H1 (cell line): ENCODE measurements around the gene ATP7B. TPM values are rescaled to one million over a fixed set of nuclear protein-coding genes. Genes with fewer than 3 reads are reported as not detected.

Experiments used
- ASH2L ChIP-seq: fragments of 200-600, 300-600 bp; sonication (generic); IDR thresholded peaks from one replicate; pipeline ENCODE4 v1.7.1; 2017; ENCODE audit warnings: low read length
- CTBP2 ChIP-seq: IDR thresholded peaks from 2 replicates; pipeline ENCODE4 v1.7.0; 2011; ENCODE audit warnings: borderline replicate concordance, mild to moderate bottlenecking, moderate library complexity, mixed read lengths, low read length; ENCODE audit not compliant: insufficient read depth, insufficient read length
- EP300 ChIP-seq, 2 experiments: IDR thresholded peaks; 1 replicate in 1 of 2; 2 replicates in 1 of 2; pipeline ENCODE4 v1.6.1; 2011 to 2012; ENCODE audit warnings: low read depth in 2 of 2, low read length in 2 of 2, mild to moderate bottlenecking in 2 of 2, borderline replicate concordance in 1 of 2, inconsistent platforms in 1 of 2, moderate library complexity in 1 of 2
- JUND ChIP-seq: IDR thresholded peaks from 2 replicates; pipeline ENCODE4 v1.6.1; 2011; ENCODE audit warnings: mild to moderate bottlenecking, improper control_type of control experiment, low read length
- NRF1 ChIP-seq: IDR thresholded peaks from 2 replicates; pipeline ENCODE4 v1.6.1; 2011; ENCODE audit warnings: mild to moderate bottlenecking, low read depth, low read length, improper control_type of control experiment
- RFX5 ChIP-seq: IDR thresholded peaks from 2 replicates; pipeline ENCODE4 v1.6.1; 2011; ENCODE audit warnings: low read depth, low read length, improper control_type of control experiment, borderline replicate concordance
- SIN3A ChIP-seq, 2 experiments: IDR thresholded peaks in 1 of 2; conservative IDR thresholded peaks in 1 of 2; 2 replicates each; pipeline ENCODE4 v1.6.1; 2011 to 2012; ENCODE audit warnings: low read length in 2 of 2, improper control_type of control experiment in 1 of 2, low read depth in 1 of 2, mild to moderate bottlenecking in 1 of 2
- SIRT6 ChIP-seq: IDR thresholded peaks from one replicate; pipeline ENCODE4 v1.7.1; 2012; ENCODE audit warnings: low read length, inconsistent platforms
- TEAD4 ChIP-seq: IDR thresholded peaks from 2 replicates; pipeline ENCODE4 v1.6.1; 2012; ENCODE audit warnings: low read depth, low read length, inconsistent platforms, mixed read lengths
- polyA plus RNA-seq, 7 experiments: library from polyadenylated mRNA; depleted of rRNA in 3 of 7; stranded (reverse) in 5 of 7; unstranded in 2 of 7; fragments of >200 nt in 5 of 7; fragments of 200-250 nt in 2 of 7; gene quantifications; 1 replicate in 5 of 7; 2 replicates in 1 of 7; 4 replicates in 1 of 7; pipeline versions ENCODE4 v1.2.1 to v1.2.3, GENCODE V29; 2011 to 2013; ENCODE audit warnings: missing spikeins in 2 of 7, mixed read lengths in 2 of 7
- total RNA-seq: library from RNA; stranded (reverse); fragmentation: NEBNext Ultra II Directional; extraction: Animal tissue kit (Norgen Biotek cat#: 25700); gene quantifications from 2 replicates; pipeline ENCODE4 v1.2.1, GENCODE V29; 2021
- TF ChIP-seq, protein P1 (sequence below): fragments of 300-600 bp; sonication (generic); IDR thresholded peaks from 2 replicates; pipeline ENCODE4 v1.7.1; 2012; ENCODE audit warnings: low read length, moderate library complexity, mild to moderate bottlenecking, inconsistent platforms; ENCODE audit not compliant: insufficient replicate concordance

Gene ATP7B
- total and polyA plus RNA-seq, 2 of the 8 experiments (the other 6 are each of a cell fraction or from before 2014, with no cell fraction given), result 4.1 to 9.2 TPM

DNA sequence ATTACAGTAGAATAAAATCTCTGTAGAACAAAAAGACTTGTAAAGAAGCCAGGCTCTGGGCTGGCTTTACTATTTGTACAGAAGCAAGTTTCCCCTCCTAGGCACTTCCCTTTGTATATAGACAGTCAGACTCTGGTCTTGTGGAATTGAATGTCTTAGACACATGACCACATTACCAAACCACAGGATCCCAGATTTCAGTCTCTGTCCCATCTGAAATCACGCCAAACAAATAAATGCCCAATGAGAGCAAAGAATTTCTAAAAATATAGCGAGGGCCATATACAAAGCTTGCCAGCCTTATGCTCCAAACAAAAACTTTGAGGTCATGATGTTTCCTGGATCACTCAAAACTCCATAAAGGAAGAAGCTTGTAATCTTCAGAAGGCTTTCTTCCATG lies 125.6 kb downstream of the ATP7B start (continued):
- TF ChIP-seq, protein P1, sequence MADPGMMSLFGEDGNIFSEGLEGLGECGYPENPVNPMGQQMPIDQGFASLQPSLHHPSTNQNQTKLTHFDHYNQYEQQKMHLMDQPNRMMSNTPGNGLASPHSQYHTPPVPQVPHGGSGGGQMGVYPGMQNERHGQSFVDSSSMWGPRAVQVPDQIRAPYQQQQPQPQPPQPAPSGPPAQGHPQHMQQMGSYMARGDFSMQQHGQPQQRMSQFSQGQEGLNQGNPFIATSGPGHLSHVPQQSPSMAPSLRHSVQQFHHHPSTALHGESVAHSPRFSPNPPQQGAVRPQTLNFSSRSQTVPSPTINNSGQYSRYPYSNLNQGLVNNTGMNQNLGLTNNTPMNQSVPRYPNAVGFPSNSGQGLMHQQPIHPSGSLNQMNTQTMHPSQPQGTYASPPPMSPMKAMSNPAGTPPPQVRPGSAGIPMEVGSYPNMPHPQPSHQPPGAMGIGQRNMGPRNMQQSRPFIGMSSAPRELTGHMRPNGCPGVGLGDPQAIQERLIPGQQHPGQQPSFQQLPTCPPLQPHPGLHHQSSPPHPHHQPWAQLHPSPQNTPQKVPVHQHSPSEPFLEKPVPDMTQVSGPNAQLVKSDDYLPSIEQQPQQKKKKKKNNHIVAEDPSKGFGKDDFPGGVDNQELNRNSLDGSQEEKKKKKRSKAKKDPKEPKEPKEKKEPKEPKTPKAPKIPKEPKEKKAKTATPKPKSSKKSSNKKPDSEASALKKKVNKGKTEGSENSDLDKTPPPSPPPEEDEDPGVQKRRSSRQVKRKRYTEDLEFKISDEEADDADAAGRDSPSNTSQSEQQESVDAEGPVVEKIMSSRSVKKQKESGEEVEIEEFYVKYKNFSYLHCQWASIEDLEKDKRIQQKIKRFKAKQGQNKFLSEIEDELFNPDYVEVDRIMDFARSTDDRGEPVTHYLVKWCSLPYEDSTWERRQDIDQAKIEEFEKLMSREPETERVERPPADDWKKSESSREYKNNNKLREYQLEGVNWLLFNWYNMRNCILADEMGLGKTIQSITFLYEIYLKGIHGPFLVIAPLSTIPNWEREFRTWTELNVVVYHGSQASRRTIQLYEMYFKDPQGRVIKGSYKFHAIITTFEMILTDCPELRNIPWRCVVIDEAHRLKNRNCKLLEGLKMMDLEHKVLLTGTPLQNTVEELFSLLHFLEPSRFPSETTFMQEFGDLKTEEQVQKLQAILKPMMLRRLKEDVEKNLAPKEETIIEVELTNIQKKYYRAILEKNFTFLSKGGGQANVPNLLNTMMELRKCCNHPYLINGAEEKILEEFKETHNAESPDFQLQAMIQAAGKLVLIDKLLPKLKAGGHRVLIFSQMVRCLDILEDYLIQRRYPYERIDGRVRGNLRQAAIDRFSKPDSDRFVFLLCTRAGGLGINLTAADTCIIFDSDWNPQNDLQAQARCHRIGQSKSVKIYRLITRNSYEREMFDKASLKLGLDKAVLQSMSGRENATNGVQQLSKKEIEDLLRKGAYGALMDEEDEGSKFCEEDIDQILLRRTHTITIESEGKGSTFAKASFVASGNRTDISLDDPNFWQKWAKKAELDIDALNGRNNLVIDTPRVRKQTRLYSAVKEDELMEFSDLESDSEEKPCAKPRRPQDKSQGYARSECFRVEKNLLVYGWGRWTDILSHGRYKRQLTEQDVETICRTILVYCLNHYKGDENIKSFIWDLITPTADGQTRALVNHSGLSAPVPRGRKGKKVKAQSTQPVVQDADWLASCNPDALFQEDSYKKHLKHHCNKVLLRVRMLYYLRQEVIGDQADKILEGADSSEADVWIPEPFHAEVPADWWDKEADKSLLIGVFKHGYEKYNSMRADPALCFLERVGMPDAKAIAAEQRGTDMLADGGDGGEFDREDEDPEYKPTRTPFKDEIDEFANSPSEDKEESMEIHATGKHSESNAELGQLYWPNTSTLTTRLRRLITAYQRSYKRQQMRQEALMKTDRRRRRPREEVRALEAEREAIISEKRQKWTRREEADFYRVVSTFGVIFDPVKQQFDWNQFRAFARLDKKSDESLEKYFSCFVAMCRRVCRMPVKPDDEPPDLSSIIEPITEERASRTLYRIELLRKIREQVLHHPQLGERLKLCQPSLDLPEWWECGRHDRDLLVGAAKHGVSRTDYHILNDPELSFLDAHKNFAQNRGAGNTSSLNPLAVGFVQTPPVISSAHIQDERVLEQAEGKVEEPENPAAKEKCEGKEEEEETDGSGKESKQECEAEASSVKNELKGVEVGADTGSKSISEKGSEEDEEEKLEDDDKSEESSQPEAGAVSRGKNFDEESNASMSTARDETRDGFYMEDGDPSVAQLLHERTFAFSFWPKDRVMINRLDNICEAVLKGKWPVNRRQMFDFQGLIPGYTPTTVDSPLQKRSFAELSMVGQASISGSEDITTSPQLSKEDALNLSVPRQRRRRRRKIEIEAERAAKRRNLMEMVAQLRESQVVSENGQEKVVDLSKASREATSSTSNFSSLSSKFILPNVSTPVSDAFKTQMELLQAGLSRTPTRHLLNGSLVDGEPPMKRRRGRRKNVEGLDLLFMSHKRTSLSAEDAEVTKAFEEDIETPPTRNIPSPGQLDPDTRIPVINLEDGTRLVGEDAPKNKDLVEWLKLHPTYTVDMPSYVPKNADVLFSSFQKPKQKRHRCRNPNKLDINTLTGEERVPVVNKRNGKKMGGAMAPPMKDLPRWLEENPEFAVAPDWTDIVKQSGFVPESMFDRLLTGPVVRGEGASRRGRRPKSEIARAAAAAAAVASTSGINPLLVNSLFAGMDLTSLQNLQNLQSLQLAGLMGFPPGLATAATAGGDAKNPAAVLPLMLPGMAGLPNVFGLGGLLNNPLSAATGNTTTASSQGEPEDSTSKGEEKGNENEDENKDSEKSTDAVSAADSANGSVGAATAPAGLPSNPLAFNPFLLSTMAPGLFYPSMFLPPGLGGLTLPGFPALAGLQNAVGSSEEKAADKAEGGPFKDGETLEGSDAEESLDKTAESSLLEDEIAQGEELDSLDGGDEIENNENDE, result no peak
- TF ChIP-seq EP300 (IDR thresholded peaks at IDR 0.05; ENCODE audit: borderline replicate concordance in 1 of 2, low read depth in 2 of 2, low read length in 2 of 2) (no peak), JUND (no peak), SIRT6 (no peak), TEAD4 (no peak), SIN3A (conservative IDR thresholded peaks at IDR 0.05 in 1 of 2, IDR thresholded peaks at IDR 0.05 in 1 of 2; ENCODE audit: low read depth in 1 of 2, low read length in 2 of 2) (no peak), CTBP2 (no peak), RFX5 (no peak), ASH2L (no peak), NRF1 (no peak)
- TF ChIP-seq, all 59 proteins: peak for 0
